ENCODE data around the gene SOX2. TPM values are rescaled to one million over a fixed set of nuclear protein-coding genes. Genes with fewer than 3 reads are reported as not detected.

The SOX2 gene
- total and polyA plus RNA-seq, 4 donors = 0.13 to 0.29 (median 0.24) TPM; not detected in 1

DNA sequence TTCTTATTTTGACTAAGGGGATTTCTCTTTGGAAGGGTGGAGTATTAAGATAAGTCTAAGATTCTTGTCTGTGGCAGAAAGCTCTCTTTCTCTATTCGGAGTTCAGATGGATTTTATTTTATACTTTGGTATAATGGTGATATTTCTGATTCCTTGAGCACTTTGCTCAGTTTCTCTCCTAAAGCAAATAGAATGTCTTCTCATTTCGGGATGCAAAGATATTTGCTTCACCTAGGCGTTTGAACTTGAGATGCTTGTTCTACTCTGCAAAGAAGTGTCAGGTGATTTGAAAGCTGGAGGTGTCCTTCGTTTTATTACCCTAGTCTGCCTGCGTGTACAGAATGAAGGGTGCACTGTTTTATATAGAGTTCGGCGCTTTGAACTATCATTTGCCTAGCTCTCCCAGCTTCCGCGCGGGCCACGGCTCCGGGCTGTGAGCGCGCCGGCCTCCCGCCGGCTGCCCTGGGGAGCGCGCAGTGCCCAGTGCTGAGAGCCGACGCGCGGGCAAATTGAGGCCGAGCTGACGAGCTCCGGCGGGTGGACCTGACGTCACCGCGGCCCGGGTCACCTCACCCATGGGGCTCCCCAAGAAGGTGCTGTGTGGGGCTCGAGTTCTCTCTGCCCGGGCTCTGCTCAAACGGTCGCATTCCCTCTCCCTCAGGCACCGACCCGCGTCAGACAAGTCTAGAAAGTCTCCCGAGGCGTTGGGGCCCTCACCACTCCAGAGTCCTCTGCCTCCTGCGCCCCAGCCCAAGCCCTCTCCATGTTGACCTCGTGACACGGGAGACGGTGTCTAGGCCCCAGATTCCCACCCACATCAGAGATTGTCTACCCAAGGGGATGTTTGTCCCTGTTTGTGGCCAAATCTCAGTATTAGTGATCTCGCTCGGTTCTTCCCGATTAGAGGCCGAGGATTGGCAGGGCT, 7.5 kb downstream of the SOX2 start:
- 7 to 10% methylated on average over 47 to 48 of the region's 48 CpGs for WGBS, 2 donors
- H3K27ac ChIP-seq (ENCODE audit: low read depth in 1 of 2, low read length in 2 of 2) = no peak overlapping the region
- ATAC-seq (ENCODE audit: low FRiP score) = no peak
- no peaks in the 10 kb centered on the region for H3K36me3 ChIP-seq (ENCODE audit: control insufficient read depth in 1 of 2, insufficient read depth in 2 of 2, low read length in 1 of 2)
- no peaks in the 10 kb centered on the region for H3K4me1 ChIP-seq (ENCODE audit: control insufficient read depth in 1 of 2, insufficient read depth in 2 of 2, low read length in 2 of 2)
- H3K27me3 ChIP-seq (ENCODE audit: control insufficient read depth in 1 of 2, insufficient read depth in 2 of 2, low read length in 1 of 2) = peaks cover 0 to 4% of the 10 kb centered on the region in 2 donors
- H3K4me3 ChIP-seq (ENCODE audit: low read length in 2 of 2) = no peak overlapping the region
- H3K9me3 ChIP-seq (ENCODE audit: control insufficient read depth, low read length) = peaks cover 5% of the 10 kb centered on the region
- intact Hi-C loops (cut with DNase I) = no loop called here
- no peak for DNase-seq

GRCh38 chr3:181719991-181720680, 8.4 kb downstream of the SOX2 start:
- intact Hi-C loops (cut with DNase I) = no loop called here
- 10 to 12% methylated on average over 23 of the region's 23 CpGs for WGBS, 2 donors
- H3K36me3 ChIP-seq (ENCODE audit: control insufficient read depth in 1 of 2, insufficient read depth in 2 of 2, low read length in 1 of 2) = no peaks in the 10 kb centered on the region
- ATAC-seq (ENCODE audit: low FRiP score) (no peak), DNase-seq (no peak)
- no peak overlapping the region for H3K27ac ChIP-seq (ENCODE audit: low read depth in 1 of 2, low read length in 2 of 2)
- H3K9me3 ChIP-seq (ENCODE audit: control insufficient read depth, low read length) = peaks cover 5% of the 10 kb centered on the region
- H3K4me1 ChIP-seq (ENCODE audit: control insufficient read depth in 1 of 2, insufficient read depth in 2 of 2, low read length in 2 of 2) = no peaks in the 10 kb centered on the region
- H3K27me3 ChIP-seq (ENCODE audit: control insufficient read depth in 1 of 2, insufficient read depth in 2 of 2, low read length in 1 of 2) = peaks cover 0 to 4% of the 10 kb centered on the region in 2 donors
- H3K4me3 ChIP-seq (ENCODE audit: low read length in 2 of 2) = no peak overlapping the region

DNA sequence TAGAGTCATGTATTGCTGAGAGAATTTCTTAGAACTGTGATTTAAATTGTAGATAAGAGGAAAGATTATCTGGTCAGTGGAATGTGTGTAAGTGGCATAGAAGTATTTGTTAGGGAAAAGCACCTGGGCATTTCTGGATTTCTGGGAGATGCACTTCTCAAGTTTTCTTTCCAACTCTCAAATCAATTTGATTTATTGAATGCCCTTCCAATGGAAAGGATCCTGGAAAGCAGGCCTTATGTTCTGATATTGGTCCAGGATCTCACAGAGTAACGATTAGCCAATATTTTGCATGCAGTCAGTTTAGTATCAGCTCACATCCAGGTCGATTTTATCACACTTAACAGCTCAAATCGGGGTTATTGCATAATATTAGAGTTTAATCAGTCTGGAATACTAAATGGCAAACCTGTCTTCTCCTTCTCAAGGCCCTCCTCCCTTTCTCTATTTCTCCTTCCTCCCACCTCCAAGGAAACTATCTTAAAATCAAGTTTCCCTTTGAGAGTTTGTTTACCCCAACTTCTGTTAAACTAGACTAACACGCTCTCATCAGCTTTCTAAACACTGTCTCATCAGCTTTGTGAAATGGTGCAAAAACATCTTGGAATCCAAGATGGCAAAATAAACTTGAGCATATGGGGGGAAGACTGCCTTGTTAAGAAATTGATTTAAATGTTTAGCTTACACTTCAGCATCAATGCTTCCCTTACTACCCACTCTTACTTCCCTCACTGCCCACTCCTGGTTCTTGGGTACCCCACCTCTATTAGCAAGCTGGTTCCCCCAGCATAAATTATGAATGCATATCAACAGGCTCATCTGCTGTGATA, 9.5 kb downstream of the SOX2 start:
- DNase-seq = no peak
- Histone ChIP-seq H3K27ac (ENCODE audit: low read depth in 1 of 2, low read length in 2 of 2) (no peak overlapping the region), H3K9me3 (ENCODE audit: control insufficient read depth, low read length) (peaks cover 5% of the 10 kb centered on the region), H3K4me3 (ENCODE audit: low read length in 2 of 2) (no peak overlapping the region), H3K4me1 (ENCODE audit: control insufficient read depth in 1 of 2, insufficient read depth in 2 of 2, low read length in 2 of 2) (no peaks in the 10 kb centered on the region), H3K36me3 (ENCODE audit: control insufficient read depth in 1 of 2, insufficient read depth in 2 of 2, low read length in 1 of 2) (no peaks in the 10 kb centered on the region), H3K27me3 (ENCODE audit: control insufficient read depth in 1 of 2, insufficient read depth in 2 of 2, low read length in 1 of 2) (peaks cover 0 to 4% of the 10 kb centered on the region in 2 donors)
- 48 to 49% methylated on average over 4 of the region's 4 CpGs for WGBS, 2 donors
- intact Hi-C loops (cut with DNase I) = no loop called here
- ATAC-seq (ENCODE audit: low FRiP score) = no peak

GRCh38 chr3:181722156-181722555, 10.4 kb downstream of the SOX2 start:
- 8 to 16% methylated on average over 4 of the region's 4 CpGs for WGBS, 2 donors
- intact Hi-C loops (cut with DNase I) = no loop called here
- H3K4me1 ChIP-seq (ENCODE audit: control insufficient read depth in 1 of 2, insufficient read depth in 2 of 2, low read length in 2 of 2) = no peaks in the 10 kb centered on the region
- no peak overlapping the region for H3K27ac ChIP-seq (ENCODE audit: low read depth in 1 of 2, low read length in 2 of 2)
- H3K36me3 ChIP-seq (ENCODE audit: control insufficient read depth in 1 of 2, insufficient read depth in 2 of 2, low read length in 1 of 2) = no peaks in the 10 kb centered on the region
- no peak for DNase-seq
- ATAC-seq (ENCODE audit: low FRiP score) = no peak
- no peak overlapping the region for H3K4me3 ChIP-seq (ENCODE audit: low read length in 2 of 2)
- H3K9me3 ChIP-seq (ENCODE audit: control insufficient read depth, low read length) = peaks cover 5% of the 10 kb centered on the region
- H3K27me3 ChIP-seq (ENCODE audit: control insufficient read depth in 1 of 2, insufficient read depth in 2 of 2, low read length in 1 of 2) = peaks cover 0 to 7% of the 10 kb centered on the region in 2 donors

DNA sequence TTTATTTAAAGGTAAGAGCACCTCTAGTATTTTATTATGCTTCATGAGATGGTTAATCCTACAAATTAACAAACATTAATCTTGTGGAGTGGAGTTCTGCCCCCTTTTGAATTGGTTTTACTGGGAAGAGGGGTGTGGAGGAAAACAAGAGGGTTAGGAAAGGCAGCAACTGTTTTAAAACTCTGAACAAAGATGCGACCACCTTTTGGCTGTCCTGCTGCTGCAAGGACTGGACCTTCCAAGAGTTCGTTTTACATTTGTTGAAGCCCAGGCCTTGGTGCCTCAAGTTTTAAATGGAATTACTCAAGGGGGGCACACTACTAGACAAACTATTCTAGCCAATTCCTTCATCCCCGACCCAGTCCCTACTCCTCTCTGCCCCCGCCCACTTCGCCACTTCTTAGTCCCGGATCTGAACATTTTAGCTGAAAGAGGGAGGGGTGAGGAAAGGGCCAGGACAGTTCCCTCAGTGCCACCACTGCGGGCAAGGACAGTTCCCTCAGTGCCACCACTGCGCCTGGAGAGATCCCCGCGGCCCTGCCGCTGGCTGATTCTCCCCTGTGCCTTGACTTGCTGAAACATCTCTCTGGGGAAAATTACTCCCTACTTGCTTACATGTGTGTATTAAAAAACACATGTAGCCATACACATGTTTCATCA, 11.2 kb downstream of the SOX2 start:
- Histone ChIP-seq H3K9me3 (ENCODE audit: control insufficient read depth, low read length) (peaks cover 5% of the 10 kb centered on the region), H3K4me3 (ENCODE audit: low read length in 2 of 2) (no peak overlapping the region), H3K36me3 (ENCODE audit: control insufficient read depth in 1 of 2, insufficient read depth in 2 of 2, low read length in 1 of 2) (no peaks in the 10 kb centered on the region), H3K4me1 (ENCODE audit: control insufficient read depth in 1 of 2, insufficient read depth in 2 of 2, low read length in 2 of 2) (no peaks in the 10 kb centered on the region), H3K27me3 (ENCODE audit: control insufficient read depth in 1 of 2, insufficient read depth in 2 of 2, low read length in 1 of 2) (peaks cover 0 to 9% of the 10 kb centered on the region in 2 donors), H3K27ac (ENCODE audit: low read depth in 1 of 2, low read length in 2 of 2) (no peak overlapping the region)
- WGBS, 2 donors = 9 to 11% methylated on average over 11 of the region's 11 CpGs
- intact Hi-C loops (cut with DNase I) = no loop called here
- DNase-seq (no peak), ATAC-seq (ENCODE audit: low FRiP score) (no peak)

DNA sequence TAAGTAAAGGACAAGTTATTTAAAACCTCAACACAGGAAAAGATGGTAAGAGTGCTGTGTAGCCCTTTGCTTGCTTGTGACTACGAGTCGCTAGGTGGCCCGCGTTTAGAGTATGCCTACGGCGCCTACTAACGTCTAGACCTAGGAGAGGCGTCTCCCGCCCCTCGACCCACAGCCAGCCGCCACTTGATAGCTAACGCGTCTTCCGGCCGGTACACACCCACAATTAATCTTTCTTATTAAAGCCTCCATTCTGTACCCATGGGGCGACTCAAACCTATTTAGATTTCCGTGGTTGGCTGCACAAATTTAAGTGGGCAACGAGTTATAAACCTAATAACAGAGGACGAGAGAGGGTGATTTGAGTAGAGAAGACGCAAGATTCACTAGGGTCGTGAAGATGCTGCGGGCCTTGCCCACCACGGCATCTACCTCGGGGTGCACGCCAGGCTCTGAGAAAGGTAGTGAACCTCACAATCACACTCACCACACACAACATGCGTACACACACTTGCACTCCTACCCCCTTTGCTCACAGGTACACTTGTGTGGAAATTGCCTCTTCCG, 12.0 kb downstream of the SOX2 start:
- DNase-seq = no peak
- WGBS, 2 donors = 6 to 10% methylated on average over 27 of the region's 27 CpGs
- no peaks in the 10 kb centered on the region for H3K36me3 ChIP-seq (ENCODE audit: control insufficient read depth in 1 of 2, insufficient read depth in 2 of 2, low read length in 1 of 2)
- peaks cover 0 to 9% of the 10 kb centered on the region in 2 donors for H3K27me3 ChIP-seq (ENCODE audit: control insufficient read depth in 1 of 2, insufficient read depth in 2 of 2, low read length in 1 of 2)
- no peak for ATAC-seq (ENCODE audit: low FRiP score)
- intact Hi-C loops (cut with DNase I) = no loop called here
- H3K4me3 ChIP-seq (ENCODE audit: low read length in 2 of 2) = no peak overlapping the region
- H3K27ac ChIP-seq (ENCODE audit: low read depth in 1 of 2, low read length in 2 of 2) = no peak overlapping the region
- H3K4me1 ChIP-seq (ENCODE audit: control insufficient read depth in 1 of 2, insufficient read depth in 2 of 2, low read length in 2 of 2) = no peaks in the 10 kb centered on the region
- peaks cover 5% of the 10 kb centered on the region for H3K9me3 ChIP-seq (ENCODE audit: control insufficient read depth, low read length)

DNA sequence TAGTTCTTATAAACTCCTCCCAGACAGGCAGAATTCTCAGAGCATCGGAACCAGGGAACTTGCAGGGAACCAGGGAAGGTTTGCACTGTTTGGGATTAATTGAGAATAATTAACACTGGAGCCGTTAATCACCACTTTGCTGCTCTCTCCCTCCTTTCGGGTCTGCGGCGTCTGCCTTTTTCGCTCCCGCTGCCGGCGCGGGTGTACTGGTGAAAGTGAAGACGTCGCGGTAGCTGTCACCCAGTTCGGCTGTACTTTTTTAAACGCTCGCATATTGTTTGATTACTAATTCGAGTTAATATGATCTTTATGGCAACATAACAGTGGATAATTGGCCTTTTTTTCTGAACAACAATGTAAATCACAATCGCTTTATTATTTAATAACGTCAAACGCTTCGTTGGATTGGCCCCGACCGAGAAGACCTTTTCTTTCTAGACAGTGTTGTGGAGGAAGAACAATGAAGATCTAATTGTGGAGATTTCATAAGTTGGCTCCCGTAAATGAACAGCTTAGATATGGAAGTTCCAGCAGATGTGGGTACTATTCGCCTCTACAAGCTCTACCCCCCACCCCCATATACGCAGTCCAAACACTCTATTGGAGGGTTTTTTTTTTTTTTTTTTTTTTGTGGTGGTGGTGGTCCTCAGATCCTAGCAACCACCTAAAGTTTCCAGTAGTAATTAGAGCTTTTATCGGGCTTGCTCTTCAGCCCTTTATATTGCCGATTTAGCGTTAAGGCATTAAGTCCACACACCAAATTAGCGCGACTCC, 12.7 kb downstream of the SOX2 start:
- Histone ChIP-seq H3K4me1 (ENCODE audit: control insufficient read depth in 1 of 2, insufficient read depth in 2 of 2, low read length in 2 of 2) (no peaks in the 10 kb centered on the region), H3K9me3 (ENCODE audit: control insufficient read depth, low read length) (peaks cover 5% of the 10 kb centered on the region), H3K27me3 (ENCODE audit: control insufficient read depth in 1 of 2, insufficient read depth in 2 of 2, low read length in 1 of 2) (peaks cover 0 to 10% of the 10 kb centered on the region in 2 donors), H3K36me3 (ENCODE audit: control insufficient read depth in 1 of 2, insufficient read depth in 2 of 2, low read length in 1 of 2) (no peaks in the 10 kb centered on the region), H3K4me3 (ENCODE audit: low read length in 2 of 2) (no peak overlapping the region), H3K27ac (ENCODE audit: low read depth in 1 of 2, low read length in 2 of 2) (no peak overlapping the region)
- no peak for ATAC-seq (ENCODE audit: low FRiP score)
- 12 to 16% methylated on average over 31 of the region's 31 CpGs for WGBS, 2 donors
- intact Hi-C loops (cut with DNase I) = no loop called here
- no peak for DNase-seq

Data from aorta (tissue), 5 donors.